Activated CD8-positive, alpha-beta T cell treated with anti-CD3 and anti-CD28 coated beads, Interleukin-2, amount 10 ng/mL, durations not matched to agents 7 days and 5 days (primary cell): ENCODE measurements around the gene AGBL4. TPM values are rescaled to one million over a fixed set of nuclear protein-coding genes. Genes with fewer than 3 reads are reported as not detected.

Experiments
- ATAC-seq: fragments of 150-1000 bp; cut with Tn5 transposase; one replicate; pipeline ENCODE4 v1.10.0; 2021; ENCODE audit warnings: moderate library complexity
- CTCF ChIA-PET: fragments of 350-600 bp; sonication (Branson Sonifier 250); formaldehyde crosslinking; loops from one replicate; lab custom pipeline; 2021; ENCODE audit warnings: antibody characterized with exemption; lab: Charles Lee
- POLR2A ChIA-PET: fragments of 350-600 bp; sonication (Branson Sonifier 250); formaldehyde crosslinking; loops from one replicate; lab custom pipeline; 2021; ENCODE audit warnings: antibody characterized with exemption; lab: Charles Lee
- DNase-seq: peaks from one replicate; pipeline ENCODE4 v3.0.0-alpha.2; 2020
- H3K27ac Mint-ChIP-seq: one replicate; pipeline ENCODE4 v1.8.0; 2021; ENCODE audit warnings: mild to moderate bottlenecking, mixed read lengths
- H3K27me3 Mint-ChIP-seq: one replicate; pipeline ENCODE4 v1.8.0; 2021; ENCODE audit warnings: low read depth, mixed read lengths
- H3K36me3 Mint-ChIP-seq: one replicate; pipeline ENCODE4 v1.8.0; 2021; ENCODE audit warnings: low read depth, mixed read lengths
- H3K4me1 Mint-ChIP-seq: one replicate; pipeline ENCODE4 v1.8.0; 2021; ENCODE audit warnings: low read depth, mixed read lengths
- H3K4me3 Mint-ChIP-seq: one replicate; pipeline ENCODE4 v1.8.0; 2021; ENCODE audit warnings: mild to moderate bottlenecking, mixed read lengths
- H3K9me3 Mint-ChIP-seq: one replicate; pipeline ENCODE4 v1.8.0; 2022; ENCODE audit warnings: mixed read lengths; ENCODE audit not compliant: insufficient read depth
- total RNA-seq, 2 experiments: library from RNA; stranded (reverse); gene quantifications; one replicate each; pipeline ENCODE4 v1.2.3, GENCODE V29; 2021

Gene AGBL4
- total RNA-seq, 2 experiments from 2014 or later: not detected

- Mint-ChIP-seq H3K27me3 (no peaks in the 10 kb centered on the region), H3K36me3 (peaks cover 29% of the 10 kb centered on the region), H3K4me3 (no peak overlapping the region), H3K4me1 (peaks cover 4% of the 10 kb centered on the region), H3K9me3 (no peaks in the 10 kb centered on the region), H3K27ac (no peak overlapping the region)
- CTCF ChIA-PET: interaction anchor here (1.2 kb wide), 1 partner anchor 16 kb away, joined by 3 read pairs; no protein-coding TSS in a partner anchor
- POLR2A ChIA-PET: no interaction called here
- ATAC-seq: no peak
- DNase-seq: no peak
Measured at GRCh38 chr1:48758976-48759375, 1264.8 kb downstream of the AGBL4 start.

DNA sequence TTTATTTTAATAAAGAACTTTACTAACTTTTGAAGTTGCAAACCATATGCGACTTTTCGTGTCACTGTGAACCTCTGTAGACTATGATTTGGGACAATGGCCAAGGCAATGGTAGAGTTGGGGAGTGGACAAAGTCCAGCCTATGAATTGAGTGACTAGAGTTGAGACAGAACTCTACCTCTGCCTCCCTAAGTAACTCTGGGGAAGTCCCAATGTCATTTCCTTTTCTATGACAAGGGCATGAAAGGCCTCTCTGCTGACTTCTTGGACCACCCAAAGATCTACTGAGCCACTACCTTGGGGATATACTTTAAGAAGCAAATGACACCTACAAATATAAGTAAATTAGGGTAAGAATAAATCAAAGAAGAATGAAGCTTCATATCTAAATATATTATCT, 1266.4 kb downstream of the AGBL4 start:
- H3K9me3 Mint-ChIP-seq: no peaks in the 10 kb centered on the region
- CTCF ChIA-PET: no interaction called here
- DNase-seq: no peak
- no peaks in the 10 kb centered on the region for H3K27me3 Mint-ChIP-seq
- POLR2A ChIA-PET: no interaction called here
- peaks cover 4% of the 10 kb centered on the region for H3K4me1 Mint-ChIP-seq
- no peak overlapping the region for H3K4me3 Mint-ChIP-seq
- H3K27ac Mint-ChIP-seq: no peak overlapping the region
- ATAC-seq: no peak
- peaks cover 29% of the 10 kb centered on the region for H3K36me3 Mint-ChIP-seq

DNA sequence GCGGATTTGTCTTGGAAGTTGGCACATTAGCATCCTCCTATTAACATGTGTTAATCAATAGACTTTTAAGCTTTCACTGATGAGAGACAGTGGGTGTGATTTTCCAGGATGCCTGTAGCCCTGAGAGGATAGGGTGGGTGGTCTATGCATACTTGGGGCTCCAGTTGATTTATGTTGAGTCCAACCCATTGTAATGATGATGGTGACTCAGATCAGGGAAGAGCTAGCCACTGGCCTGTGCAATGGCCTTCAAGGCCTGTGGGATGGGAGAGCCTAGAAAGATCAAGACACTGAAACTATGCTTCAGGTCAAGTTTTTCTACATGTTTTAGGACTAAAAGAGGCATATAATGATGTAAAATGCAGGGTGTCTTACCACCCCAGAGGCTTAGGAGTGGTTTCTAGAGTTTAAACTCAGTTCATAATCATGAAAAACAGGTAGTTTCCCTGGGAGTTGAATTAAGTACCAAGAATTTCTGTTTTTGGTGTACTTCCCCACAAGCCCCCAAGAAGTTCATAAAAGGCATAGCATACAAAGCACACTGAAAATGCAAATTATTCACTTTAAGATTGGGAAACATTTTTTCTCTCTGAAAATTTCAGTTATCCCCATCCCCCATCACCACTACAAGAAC, 1267.0 kb downstream of the AGBL4 start:
- Mint-ChIP-seq H3K9me3 (no peaks in the 10 kb centered on the region), H3K36me3 (peaks cover 28% of the 10 kb centered on the region), H3K27ac (no peak overlapping the region), H3K4me3 (no peak overlapping the region), H3K27me3 (no peaks in the 10 kb centered on the region), H3K4me1 (peaks cover 4% of the 10 kb centered on the region)
- CTCF ChIA-PET: no interaction called here
- no peak for DNase-seq
- POLR2A ChIA-PET: no interaction called here
- no peak for ATAC-seq

DNA sequence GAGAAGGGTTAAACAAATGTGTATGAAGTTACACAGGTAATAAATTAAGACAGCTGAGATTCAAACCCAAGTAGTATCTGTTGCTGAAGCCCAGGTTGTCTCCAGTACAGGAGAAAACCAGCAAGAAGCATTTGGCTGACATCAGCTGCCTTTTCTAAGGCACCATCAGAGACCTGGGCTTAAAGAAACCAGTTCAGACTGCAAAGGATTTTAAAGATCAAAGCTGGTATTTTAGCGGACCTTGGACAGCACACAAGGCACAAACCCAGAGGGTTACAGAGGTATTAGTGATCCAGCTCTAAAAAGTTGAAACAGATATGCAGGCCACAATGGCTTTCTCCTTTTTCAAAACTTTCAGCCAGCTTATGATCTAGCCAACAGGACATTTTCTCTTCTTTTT, 1270.5 kb downstream of the AGBL4 start:
- H3K36me3 Mint-ChIP-seq: peaks cover 17% of the 10 kb centered on the region
- no peaks in the 10 kb centered on the region for H3K27me3 Mint-ChIP-seq
- DNase-seq (no peak), ATAC-seq (no peak)
- ChIA-PET POLR2A (no interaction called here), CTCF (no interaction called here)
- peaks cover 3% of the 10 kb centered on the region for H3K4me1 Mint-ChIP-seq
- H3K4me3 Mint-ChIP-seq: no peak overlapping the region
- H3K9me3 Mint-ChIP-seq: no peaks in the 10 kb centered on the region
- H3K27ac Mint-ChIP-seq: no peak overlapping the region

- peaks cover 2% of the 10 kb centered on the region for H3K36me3 Mint-ChIP-seq
- H3K9me3 Mint-ChIP-seq: no peaks in the 10 kb centered on the region
- DNase-seq (no peak), ATAC-seq (no peak)
- no peak overlapping the region for H3K27ac Mint-ChIP-seq
- POLR2A ChIA-PET: no interaction called here
- CTCF ChIA-PET: no interaction called here
- H3K4me1 Mint-ChIP-seq: no peaks in the 10 kb centered on the region
- no peaks in the 10 kb centered on the region for H3K27me3 Mint-ChIP-seq
- H3K4me3 Mint-ChIP-seq: no peak overlapping the region
Measured at GRCh38 chr1:48750109-48750508, 1273.6 kb downstream of the AGBL4 start.

DNA sequence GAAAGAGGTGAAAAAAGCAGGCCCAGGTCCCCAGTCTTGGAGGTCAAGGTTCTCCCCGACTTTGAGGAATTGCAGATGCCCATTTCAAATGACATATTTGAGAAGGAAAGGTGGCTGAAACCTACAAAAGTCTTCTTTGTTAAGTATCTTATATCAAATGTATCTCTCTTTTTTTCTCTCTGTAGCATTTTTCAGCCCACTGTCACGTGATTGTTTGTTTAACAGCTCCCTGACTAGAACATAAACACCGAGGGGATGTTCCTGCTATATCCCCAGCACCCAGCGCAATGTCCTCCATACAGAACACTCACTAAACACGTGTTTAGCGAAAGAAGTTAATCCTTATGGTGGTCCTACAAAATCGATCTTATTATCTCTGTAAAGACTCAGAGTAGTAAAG, 1274.7 kb downstream of the AGBL4 start:
- ChIA-PET POLR2A (no interaction called here), CTCF (no interaction called here)
- ATAC-seq (no peak), DNase-seq (no peak)
- no peak overlapping the region for H3K27ac Mint-ChIP-seq
- H3K4me3 Mint-ChIP-seq: no peak overlapping the region
- H3K36me3 Mint-ChIP-seq: no peaks in the 10 kb centered on the region
- no peaks in the 10 kb centered on the region for H3K27me3 Mint-ChIP-seq
- H3K4me1 Mint-ChIP-seq: no peaks in the 10 kb centered on the region
- no peaks in the 10 kb centered on the region for H3K9me3 Mint-ChIP-seq

DNA sequence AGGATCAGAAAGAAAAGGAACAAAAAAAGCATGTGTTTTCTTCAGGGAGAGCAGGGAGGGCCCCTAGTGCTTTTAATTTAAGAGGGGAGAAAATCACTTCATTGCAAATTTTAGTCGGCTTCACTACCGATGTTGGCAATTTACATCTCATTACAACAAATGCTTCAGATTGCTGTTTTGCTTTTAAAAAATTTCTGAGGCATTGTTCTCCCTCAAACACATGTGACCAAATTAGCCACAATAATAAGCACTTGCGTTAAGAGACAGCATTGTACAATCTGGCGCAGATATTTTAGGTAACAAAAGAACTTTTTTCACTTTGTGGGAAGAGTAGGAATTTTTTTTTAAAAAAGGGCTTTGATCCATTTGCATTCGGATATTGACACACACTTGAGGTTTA, 1276.8 kb downstream of the AGBL4 start:
- Mint-ChIP-seq H3K4me3 (no peak overlapping the region), H3K9me3 (no peaks in the 10 kb centered on the region), H3K27me3 (no peaks in the 10 kb centered on the region), H3K27ac (no peak overlapping the region), H3K36me3 (no peaks in the 10 kb centered on the region), H3K4me1 (no peaks in the 10 kb centered on the region)
- DNase-seq: no peak
- ChIA-PET CTCF (no interaction called here), POLR2A (no interaction called here)
- ATAC-seq: no peak

DNA sequence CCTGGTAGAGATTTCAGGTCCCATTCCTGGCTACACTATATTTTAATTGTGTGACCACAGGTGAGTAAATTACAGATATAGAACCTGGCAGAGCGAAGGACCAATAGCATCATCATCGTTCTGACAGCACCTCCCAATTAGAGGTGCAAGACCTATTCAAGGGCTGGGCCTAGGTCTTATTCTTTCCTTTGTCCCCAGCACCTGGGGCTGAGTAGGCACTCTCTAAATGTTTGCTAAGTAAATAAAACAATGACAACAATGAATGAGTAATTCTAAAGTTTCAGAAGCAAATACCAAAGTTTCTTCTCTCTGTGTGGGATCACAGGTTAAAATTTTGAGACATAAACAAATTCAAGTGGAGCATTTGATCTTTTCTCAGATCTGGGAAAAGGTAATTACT, 1279.7 kb downstream of the AGBL4 start:
- ChIA-PET CTCF (interaction anchor here (1.2 to 1.4 kb wide), 2 partner anchors 47 to 67 kb away, joined by 3 to 4 read pairs; no protein-coding TSS in a partner anchor), POLR2A (interaction anchor here (0.5 kb wide), 1 partner anchor 47 kb away, joined by 3 read pairs; no protein-coding TSS in a partner anchor)
- no peaks in the 10 kb centered on the region for H3K9me3 Mint-ChIP-seq

GRCh38 chr1:48743480-48743879, 1280.3 kb downstream of the AGBL4 start:
- no peak overlapping the region for H3K27ac Mint-ChIP-seq
- no peak for DNase-seq
- CTCF ChIA-PET: interaction anchor here (1.4 kb wide), 1 partner anchor 47 kb away, joined by 4 read pairs; no protein-coding TSS in a partner anchor

More for the DNA sequence above, 1279.7 kb downstream of the AGBL4 start:
- H3K27ac Mint-ChIP-seq: no peak overlapping the region
- peaks cover 2% of the 10 kb centered on the region for H3K36me3 Mint-ChIP-seq
- DNase-seq (no peak), ATAC-seq (no peak)
- no peaks in the 10 kb centered on the region for H3K27me3 Mint-ChIP-seq
- no peaks in the 10 kb centered on the region for H3K4me1 Mint-ChIP-seq
- no peak overlapping the region for H3K4me3 Mint-ChIP-seq

DNA sequence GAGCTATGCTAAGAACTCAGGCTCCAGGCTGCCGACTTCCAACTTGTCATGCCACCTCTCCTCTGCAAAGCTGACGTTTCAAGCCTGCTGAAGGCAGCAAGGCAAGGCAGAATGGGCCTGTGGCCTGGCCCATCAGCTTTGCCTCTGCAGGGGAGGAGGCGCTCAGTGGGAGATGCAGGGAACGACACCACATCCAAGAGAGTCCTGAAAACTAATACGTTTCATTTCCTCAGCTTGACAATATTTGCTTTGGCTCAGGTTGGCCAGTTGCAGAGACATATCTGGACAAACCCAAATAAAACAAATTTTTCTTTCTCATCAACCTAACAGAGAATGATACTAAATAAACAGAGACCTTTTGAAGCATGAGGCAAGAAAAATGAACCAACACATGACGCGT, 1282.4 kb downstream of the AGBL4 start:
- Mint-ChIP-seq H3K4me1 (no peaks in the 10 kb centered on the region), H3K27me3 (no peaks in the 10 kb centered on the region), H3K36me3 (peaks cover 2% of the 10 kb centered on the region), H3K27ac (no peak overlapping the region), H3K4me3 (no peak overlapping the region), H3K9me3 (no peaks in the 10 kb centered on the region)
- ChIA-PET CTCF (no interaction called here), POLR2A (no interaction called here)
- DNase-seq (no peak), ATAC-seq (no peak)

More at GRCh38 chr1:48743480-48743879, 1280.3 kb downstream of the AGBL4 start:
- Mint-ChIP-seq H3K27me3 (no peaks in the 10 kb centered on the region), H3K4me1 (no peaks in the 10 kb centered on the region), H3K4me3 (no peak overlapping the region), H3K9me3 (no peaks in the 10 kb centered on the region), H3K36me3 (peaks cover 2% of the 10 kb centered on the region)
- ATAC-seq: no peak
- POLR2A ChIA-PET: interaction anchor here (0.5 kb wide), 1 partner anchor 47 kb away, joined by 3 read pairs; no protein-coding TSS in a partner anchor

DNA sequence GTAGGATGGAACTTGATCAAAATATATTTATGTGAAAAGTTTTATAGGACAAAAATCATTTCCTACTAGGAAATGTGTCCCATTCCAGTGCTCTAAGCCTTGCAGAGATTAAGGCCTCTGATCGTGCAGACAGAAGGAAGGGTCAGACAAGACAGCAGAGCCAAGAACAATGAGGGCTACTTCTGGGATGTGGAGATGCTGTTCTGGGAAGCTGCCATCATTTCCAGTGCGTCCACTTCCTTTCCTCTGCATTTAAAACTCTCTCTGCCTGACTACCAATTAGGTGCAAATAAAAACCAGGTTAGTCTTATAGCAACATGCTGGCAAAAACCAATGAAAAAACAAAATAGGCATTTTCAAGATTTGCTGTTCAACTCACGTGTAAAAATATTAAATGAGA, 1283.1 kb downstream of the AGBL4 start:
- H3K9me3 Mint-ChIP-seq: no peaks in the 10 kb centered on the region
- ChIA-PET CTCF (no interaction called here), POLR2A (no interaction called here)
- DNase-seq (no peak), ATAC-seq (no peak)
- H3K36me3 Mint-ChIP-seq: peaks cover 3% of the 10 kb centered on the region
- no peak overlapping the region for H3K27ac Mint-ChIP-seq
- no peak overlapping the region for H3K4me3 Mint-ChIP-seq
- H3K27me3 Mint-ChIP-seq: no peaks in the 10 kb centered on the region
- no peaks in the 10 kb centered on the region for H3K4me1 Mint-ChIP-seq

GRCh38 chr1:48739091-48739490, 1284.7 kb downstream of the AGBL4 start:
- no peak for ATAC-seq
- H3K36me3 Mint-ChIP-seq: peaks cover 6% of the 10 kb centered on the region
- no peaks in the 10 kb centered on the region for H3K27me3 Mint-ChIP-seq
- no peaks in the 10 kb centered on the region for H3K4me1 Mint-ChIP-seq
- POLR2A ChIA-PET: no interaction called here
- H3K4me3 Mint-ChIP-seq: no peak overlapping the region
- no peak overlapping the region for H3K27ac Mint-ChIP-seq
- CTCF ChIA-PET: no interaction called here
- no peaks in the 10 kb centered on the region for H3K9me3 Mint-ChIP-seq
- no peak for DNase-seq
